PC-3 (cell line): Measurements from ENCODE around the gene FRMD4B. TPM values are rescaled to one million over a fixed set of nuclear protein-coding genes. Genes with fewer than 3 reads are reported as not detected.

Source experiments
- ATAC-seq: fragments of 200-7000 bp; cut with Tn5 transposase; 2 replicates; pipeline ENCODE4 v1.9.1; 2020; ENCODE audit warnings: mild to moderate bottlenecking, moderate library complexity
- BruUV-seq: library from RNA; stranded (reverse); fragments of 400-500 nt; replicated peaks from 2 replicates; lab custom pipeline; 2021; lab: Mats Ljungman, UMichigan
- CTCF ChIA-PET: fragments of 300-600 bp; sonication (Branson Sonifier 250); formaldehyde crosslinking; loops from one replicate; lab custom pipeline; 2022; ENCODE audit warnings: antibody characterized with exemption; lab: Charles Lee
- POLR2A ChIA-PET: fragments of 300-600 bp; sonication (Branson Sonifier 250); formaldehyde crosslinking; loops from one replicate; lab custom pipeline; 2022; ENCODE audit warnings: antibody characterized with exemption; ENCODE audit not compliant: unreplicated experiment; lab: Charles Lee
- DNase-seq: peaks from one replicate; pipeline ENCODE4 v3.0.0-alpha.2; 2015
- H2AFZ ChIP-seq: fragments of 300-600 bp; sonication (generic); 2 replicates; pipeline ENCODE4 v1.6.0; 2016; ENCODE audit warnings: antibody characterized with exemption, low read length
- H3F3A ChIP-seq: fragments of 300-600 bp; sonication (generic); one replicate; pipeline ENCODE4 v1.6.0; 2017; ENCODE audit warnings: antibody characterized with exemption, low read length, control low read depth, mild to moderate bottlenecking; ENCODE audit not compliant: unreplicated experiment
- H3K27ac ChIP-seq: fragments of 300-600 bp; sonication (generic); 2 replicates; pipeline ENCODE4 v1.5.1; 2016; ENCODE audit warnings: mild to moderate bottlenecking, low read length
- H3K27me3 ChIP-seq: fragments of 300-600 bp; sonication (generic); 2 replicates; pipeline ENCODE4 v1.6.1; 2016; ENCODE audit warnings: low read length, mixed read lengths
- H3K36me3 ChIP-seq: fragments of 300-600 bp; sonication (generic); 2 replicates; pipeline ENCODE4 v1.6.1; 2016; ENCODE audit warnings: low read depth, mixed run types, low read length, mixed read lengths
- H3K4me1 ChIP-seq: fragments of 300-600 bp; sonication (generic); 2 replicates; pipeline ENCODE4 v1.5.1; 2016; ENCODE audit warnings: low read length; ENCODE audit not compliant: insufficient read depth
- H3K4me2 ChIP-seq: fragments of 300-600 bp; sonication (generic); 2 replicates; pipeline ENCODE4 v1.6.0; 2016; ENCODE audit warnings: low read length
- H3K4me3 ChIP-seq: fragments of 300-600 bp; sonication (generic); 2 replicates; pipeline ENCODE4 v1.5.1; 2016; ENCODE audit warnings: mild to moderate bottlenecking, low read length, mixed read lengths
- H3K79me2 ChIP-seq: fragments of 300-600 bp; sonication (generic); 2 replicates; pipeline ENCODE4 v1.6.1; 2017; ENCODE audit warnings: low read length, mixed read lengths
- H3K9ac ChIP-seq: fragments of 300-600 bp; sonication (generic); 2 replicates; pipeline ENCODE4 v1.6.0; 2016; ENCODE audit warnings: mild to moderate bottlenecking, low read length
- H3K9me2 ChIP-seq: fragments of 300-600 bp; sonication (generic); replicated peaks from 2 replicates; pipeline ENCODE4 v1.6.1; 2016; ENCODE audit warnings: mixed run types, low read length, mixed read lengths
- H3K9me3 ChIP-seq: fragments of 300-600 bp; sonication (generic); 2 replicates; pipeline ENCODE4 v1.6.1; 2016; ENCODE audit warnings: low read length, mixed read lengths
- H4K20me1 ChIP-seq: fragments of 300-600 bp; sonication (generic); 2 replicates; pipeline ENCODE4 v1.6.1; 2016; ENCODE audit warnings: low read length, mixed read lengths
- CTCF ChIP-seq: fragments of 300-600 bp; sonication (generic); conservative IDR thresholded peaks from 2 replicates; pipeline ENCODE4 v1.5.1; 2017; ENCODE audit warnings: antibody characterized with exemption, low read depth, mild to moderate bottlenecking, low read length
- EZH2 ChIP-seq: fragments of 300-600 bp; sonication (generic); IDR thresholded peaks from one replicate; pipeline ENCODE4 v1.6.1; 2017; ENCODE audit warnings: antibody characterized with exemption, mild to moderate bottlenecking, low read length; ENCODE audit not compliant: unreplicated experiment
- EZH2phosphoT487 ChIP-seq: fragments of 300-600 bp; sonication (generic); IDR thresholded peaks from 2 replicates; pipeline ENCODE4 v1.6.1; 2018; ENCODE audit warnings: mild to moderate bottlenecking, antibody characterized with exemption, low read length, borderline replicate concordance
- intact Hi-C: fragments of 100-400 bp; cut with micrococcal nuclease; formaldehyde crosslinking; loops from 2 replicates; pipeline ENCODE4 v1.9.0; 2023
- total RNA-seq: library from RNA; depleted of rRNA; stranded (reverse); fragments of >200 nt; gene quantifications from 2 replicates; pipeline ENCODE4 v1.2.3, GENCODE V29; 2014

FRMD4B gene
- total RNA-seq, 1 experiment from 2014 or later: 5.7 TPM

- H3K27ac ChIP-seq: no peak overlapping the region
- POLR2A ChIA-PET: no interaction called here
- no peaks in the 10 kb centered on the region for H3F3A ChIP-seq
- H3K9me3 ChIP-seq: no peaks in the 10 kb centered on the region
- ATAC-seq (no peak), DNase-seq (no peak)
- no peaks in the 10 kb centered on the region for H3K79me2 ChIP-seq
- intact Hi-C loops: no loop called here
- H3K4me3 ChIP-seq: no peak overlapping the region
- no peaks in the 10 kb centered on the region for H3K9me2 ChIP-seq
- CTCF ChIA-PET: no interaction called here
- no peak overlapping the region for H2AFZ ChIP-seq
- H4K20me1 ChIP-seq: no peaks in the 10 kb centered on the region
- H3K4me1 ChIP-seq: no peaks in the 10 kb centered on the region
- no peak overlapping the region for H3K4me2 ChIP-seq
- TF ChIP-seq CTCF (no peak), EZH2phosphoT487 (no peak), EZH2 (no peak)
- H3K27me3 ChIP-seq: no peaks in the 10 kb centered on the region
- BruUV-seq: no TSS peak
- no peak overlapping the region for H3K9ac ChIP-seq
- no peaks in the 10 kb centered on the region for H3K36me3 ChIP-seq
These were observed 236.3 kb downstream of the FRMD4B start for GRCh38 chr3:69149586-69149985.

- Histone ChIP-seq H3F3A (no peaks in the 10 kb centered on the region), H3K9me3 (no peaks in the 10 kb centered on the region), H3K27me3 (no peaks in the 10 kb centered on the region), H2AFZ (no peak overlapping the region), H3K27ac (no peak overlapping the region), H3K79me2 (no peaks in the 10 kb centered on the region), H3K4me3 (no peak overlapping the region), H3K4me1 (no peaks in the 10 kb centered on the region), H3K9ac (no peak overlapping the region), H3K36me3 (no peaks in the 10 kb centered on the region), H3K4me2 (no peak overlapping the region), H4K20me1 (no peaks in the 10 kb centered on the region), H3K9me2 (no peaks in the 10 kb centered on the region)
- no peak for DNase-seq
- TF ChIP-seq CTCF (no peak), EZH2phosphoT487 (no peak), EZH2 (no peak)
- intact Hi-C loops: no loop called here
- no peak for ATAC-seq
- no TSS peak for BruUV-seq
- POLR2A ChIA-PET: no interaction called here
- CTCF ChIA-PET: no interaction called here
These were observed 240.2 kb downstream of the FRMD4B start for GRCh38 chr3:69145688-69146087.

GRCh38 chr3:69144631-69145245 lies 241.2 kb downstream of the FRMD4B start:
- TF ChIP-seq CTCF: no peak
- no peak for TF ChIP-seq EZH2
- no peak for TF ChIP-seq EZH2phosphoT487
- H3F3A ChIP-seq: no peaks in the 10 kb centered on the region
- no peaks in the 10 kb centered on the region for H3K9me3 ChIP-seq
- POLR2A ChIA-PET: no interaction called here
- no peak overlapping the region for H2AFZ ChIP-seq
- BruUV-seq: no TSS peak
- no peaks in the 10 kb centered on the region for H3K79me2 ChIP-seq
- no peaks in the 10 kb centered on the region for H3K9me2 ChIP-seq
- CTCF ChIA-PET: no interaction called here
- intact Hi-C loops: no loop called here
- H4K20me1 ChIP-seq: no peaks in the 10 kb centered on the region
- no peaks in the 10 kb centered on the region for H3K27me3 ChIP-seq
- H3K4me2 ChIP-seq: no peak overlapping the region
- ATAC-seq: no peak
- no peak for DNase-seq
- H3K4me1 ChIP-seq: no peaks in the 10 kb centered on the region
- no peak overlapping the region for H3K9ac ChIP-seq
- H3K36me3 ChIP-seq: no peaks in the 10 kb centered on the region
- H3K4me3 ChIP-seq: no peak overlapping the region
- no peak overlapping the region for H3K27ac ChIP-seq
